Fibroblast of the aortic adventitia (primary cell): ENCODE results near the gene CYFIP1. TPM values are rescaled to one million over a fixed set of nuclear protein-coding genes. Genes with fewer than 3 reads are reported as not detected.

ENCODE experiments used
- DNase-seq: peaks from one replicate; pipeline ENCODE4 v3.0.0-alpha.2; 2010; ENCODE audit warnings: low read depth
- H3K4me3 ChIP-seq: 2 replicates; pipeline ENCODE4 v1.5.1; 2011; ENCODE audit warnings: low read depth, mild to moderate bottlenecking, control low read depth, low read length, moderate library complexity
- CTCF ChIP-seq: IDR thresholded peaks from 2 replicates; pipeline ENCODE4 v1.5.1; 2011; ENCODE audit warnings: mild to moderate bottlenecking, low read length, control low read depth, inconsistent platforms; ENCODE audit not compliant: insufficient read depth
- total RNA-seq: library from RNA; depleted of rRNA; stranded (reverse); fragments of >200 nt; gene quantifications from 2 replicates; pipeline ENCODE4 v1.2.3, GENCODE V29; 2012; ENCODE audit warnings: low replicate concordance

The CYFIP1 gene
- total RNA-seq, 1 donor = 95.8 TPM

GRCh38 chr15:22979238-22980188, 655 bp downstream of the CYFIP1 start:
- TF ChIP-seq CTCF = peak; percentile 10
- peak; percentile 49 for DNase-seq
- H3K4me3 ChIP-seq = peak overlapping the region; percentile 96

- peak overlapping the region; percentile 96 for H3K4me3 ChIP-seq
- TF ChIP-seq CTCF = no peak
- DNase-seq = no peak
Measured at GRCh38 chr15:22978691-22979237, 1.4 kb downstream of the CYFIP1 start.

- DNase-seq = no peak
- TF ChIP-seq CTCF = no peak
Measured at GRCh38 chr15:22974745-22975144, 5.4 kb downstream of the CYFIP1 start.

GRCh38 chr15:22973987-22974386, 6.2 kb downstream of the CYFIP1 start:
- no peak for TF ChIP-seq CTCF
- no peak overlapping the region for H3K4me3 ChIP-seq
- DNase-seq = no peak

More at GRCh38 chr15:22974745-22975144, 5.4 kb downstream of the CYFIP1 start:
- no peak overlapping the region for H3K4me3 ChIP-seq

- no peak for TF ChIP-seq CTCF
- H3K4me3 ChIP-seq = no peak overlapping the region
- DNase-seq = no peak
Measured at GRCh38 chr15:22973286-22973685, 6.9 kb downstream of the CYFIP1 start.

- TF ChIP-seq CTCF = no peak
- H3K4me3 ChIP-seq = no peak overlapping the region
- DNase-seq = no peak
Measured at GRCh38 chr15:22969489-22969888, 10.7 kb downstream of the CYFIP1 start.
